IPS-20b (cell line): ENCODE results near the gene JARID2.

Experiments used
- H3K27ac ChIP-seq: one replicate; pipeline ENCODE4 v1.5.1; 2013; ENCODE audit warnings: low read length
- H3K27me3 ChIP-seq: 2 replicates; pipeline ENCODE4 v1.6.1; 2013; ENCODE audit warnings: mild to moderate bottlenecking, low read length, inconsistent platforms; ENCODE audit not compliant: insufficient read depth
- H3K36me3 ChIP-seq: 2 replicates; pipeline ENCODE4 v1.6.1; 2013; ENCODE audit warnings: low read depth, mild to moderate bottlenecking, inconsistent platforms, low read length, moderate library complexity; ENCODE audit not compliant: insufficient read depth
- H3K4me1 ChIP-seq: 2 replicates; pipeline ENCODE4 v1.6.1; 2013; ENCODE audit warnings: mild to moderate bottlenecking, control low read depth, inconsistent platforms, low read length, moderate library complexity; ENCODE audit not compliant: insufficient read depth
- H3K4me3 ChIP-seq: 2 replicates; pipeline ENCODE4 v1.5.1; 2013; ENCODE audit warnings: mild to moderate bottlenecking, low read length, inconsistent platforms
- H3K9ac ChIP-seq: 2 replicates; pipeline ENCODE4 v1.6.1; 2013; ENCODE audit warnings: low read depth, mild to moderate bottlenecking, inconsistent platforms, low read length, moderate library complexity
- H3K9me3 ChIP-seq: 2 replicates; pipeline ENCODE4 v1.6.1; 2013; ENCODE audit warnings: mild to moderate bottlenecking, low read depth, low read length, inconsistent platforms; ENCODE audit not compliant: insufficient read depth

The JARID2 gene

DNA sequence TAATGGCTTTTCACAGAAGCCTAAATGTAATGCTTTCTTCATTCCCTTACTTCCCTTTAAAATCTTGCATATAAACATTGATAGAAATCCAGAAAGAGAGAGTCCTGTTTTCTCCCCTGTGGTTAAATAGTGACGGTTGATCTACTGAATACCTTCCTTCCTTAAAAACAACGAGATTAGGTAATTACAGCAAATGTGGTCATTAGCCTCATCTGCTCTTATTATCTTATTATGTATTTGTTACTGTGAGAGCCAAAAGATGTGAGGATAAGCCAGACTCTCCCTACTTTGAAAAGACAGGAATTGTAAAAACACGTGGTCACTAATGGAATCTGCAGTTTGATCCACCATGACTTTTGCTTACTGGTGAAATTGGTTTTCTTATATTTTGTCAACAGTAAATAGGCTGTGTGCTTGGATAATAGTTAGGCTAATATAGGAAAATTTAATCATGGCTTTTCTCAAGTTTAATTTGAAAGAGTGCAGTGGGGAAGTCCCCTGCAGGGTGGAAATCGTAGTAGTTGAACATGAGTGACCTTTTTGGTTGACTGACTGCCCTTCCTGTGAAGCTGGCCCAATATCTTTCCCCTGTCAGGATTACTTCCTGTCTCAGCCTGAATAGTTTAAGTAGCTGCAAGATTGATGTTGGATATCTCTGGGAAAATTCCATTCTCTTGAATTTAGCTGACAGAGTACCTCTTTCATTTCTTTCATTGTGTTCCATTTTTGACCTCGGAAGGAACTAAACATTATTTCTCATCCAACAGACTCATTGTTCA, 62.8 kb downstream of the JARID2 start:
- Histone ChIP-seq H3K9me3 (no peaks in the 10 kb centered on the region), H3K27ac (no peak overlapping the region), H3K9ac (no peak overlapping the region), H3K4me3 (no peak overlapping the region), H3K4me1 (peaks cover 70% of the 10 kb centered on the region), H3K27me3 (no peaks in the 10 kb centered on the region), H3K36me3 (no peaks in the 10 kb centered on the region; the same call in none of the 2 replicates)

DNA sequence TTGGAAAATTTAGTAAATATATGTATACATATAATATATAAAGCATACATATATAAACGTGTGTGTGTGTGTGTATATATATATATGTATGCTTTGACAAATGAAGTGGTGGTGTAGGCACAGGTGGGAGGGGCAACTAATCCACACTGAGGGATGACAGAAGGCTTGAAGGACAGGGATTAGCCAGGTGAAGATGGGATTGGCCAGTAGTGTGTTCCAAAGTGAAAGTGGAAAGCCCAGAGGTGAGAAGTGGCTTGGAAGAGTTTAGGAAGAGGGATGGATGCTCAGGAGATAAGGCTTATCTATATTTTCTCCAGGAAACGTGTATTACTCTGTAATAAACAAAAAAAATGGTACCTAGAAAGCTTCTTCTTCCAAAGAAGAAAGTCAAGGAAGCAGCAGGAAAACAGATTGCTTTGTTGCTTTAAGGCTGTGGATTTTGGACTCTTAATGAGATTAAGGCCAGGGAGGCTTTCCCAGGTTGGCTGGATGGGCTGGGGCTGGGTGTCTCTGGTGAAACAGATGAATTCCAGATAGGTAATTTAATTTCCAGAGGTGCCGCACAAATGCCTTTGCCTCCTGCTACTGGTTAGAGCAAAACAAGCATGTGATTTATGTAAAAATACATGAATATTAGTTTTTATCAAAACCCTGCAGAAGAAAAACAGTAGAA, 63.9 kb downstream of the JARID2 start:
- no peaks in the 10 kb centered on the region for H3K27me3 ChIP-seq
- no peaks in the 10 kb centered on the region for H3K9me3 ChIP-seq
- H3K36me3 ChIP-seq: no peaks in the 10 kb centered on the region; the same call in none of the 2 replicates
- H3K27ac ChIP-seq: no peak overlapping the region
- H3K4me1 ChIP-seq: peaks cover 64% of the 10 kb centered on the region
- no peak overlapping the region for H3K9ac ChIP-seq
- no peak overlapping the region for H3K4me3 ChIP-seq

GRCh38 chr6:15310680-15311079, 64.8 kb downstream of the JARID2 start:
- no peaks in the 10 kb centered on the region for H3K27me3 ChIP-seq
- H3K4me3 ChIP-seq: no peak overlapping the region
- H3K36me3 ChIP-seq: no peaks in the 10 kb centered on the region; the same call in none of the 2 replicates
- H3K27ac ChIP-seq: no peak overlapping the region
- H3K9ac ChIP-seq: no peak overlapping the region
- H3K9me3 ChIP-seq: no peaks in the 10 kb centered on the region
- peaks cover 61% of the 10 kb centered on the region for H3K4me1 ChIP-seq

DNA sequence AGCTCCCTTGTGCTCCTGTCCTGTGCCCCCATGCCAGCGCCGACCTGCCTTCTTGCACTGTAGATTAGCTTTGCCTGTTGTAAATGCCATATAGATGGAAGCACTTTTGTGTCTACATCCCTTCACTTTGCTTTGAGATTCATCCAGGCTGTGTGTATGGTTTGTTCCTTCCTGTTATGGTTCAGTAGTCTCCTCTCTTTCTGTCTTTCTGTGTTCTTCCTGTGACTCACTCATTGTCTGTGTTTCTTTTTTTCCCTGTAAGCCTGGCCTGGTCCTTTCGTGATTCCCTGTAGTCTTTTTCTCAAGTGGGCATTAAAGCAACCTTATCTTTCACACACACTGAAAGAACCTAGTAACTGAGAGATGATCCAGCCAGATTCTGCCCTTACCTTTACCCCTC, 66.6 kb downstream of the JARID2 start:
- Histone ChIP-seq H3K4me1 (peaks cover 54% of the 10 kb centered on the region), H3K4me3 (no peak overlapping the region), H3K9ac (no peak overlapping the region)

DNA sequence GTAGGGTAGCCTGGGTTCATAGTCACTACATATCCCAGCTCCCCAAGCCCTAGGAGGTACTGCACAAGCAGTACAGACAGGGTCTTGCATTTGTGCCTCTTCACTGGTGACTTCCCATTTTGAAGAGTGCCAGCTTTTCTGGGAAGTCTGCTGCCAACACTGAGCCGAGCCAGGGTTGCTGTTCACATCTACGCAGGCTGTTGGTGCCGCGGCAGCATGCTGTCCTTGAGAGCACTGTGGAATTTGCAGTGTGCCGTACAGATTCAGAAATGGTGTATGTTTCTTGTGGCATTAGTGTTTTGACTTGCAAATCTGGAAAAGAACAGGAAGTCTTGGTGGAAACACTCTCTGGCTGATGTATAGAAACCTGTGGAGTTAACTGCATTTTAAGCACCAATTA, 67.5 kb downstream of the JARID2 start:
- no peaks in the 10 kb centered on the region for H3K27me3 ChIP-seq
- no peak overlapping the region for H3K4me3 ChIP-seq
- H3K9me3 ChIP-seq: no peaks in the 10 kb centered on the region
- peaks cover 49% of the 10 kb centered on the region for H3K4me1 ChIP-seq
- H3K9ac ChIP-seq: no peak overlapping the region
- H3K27ac ChIP-seq: no peak overlapping the region
- no peaks in the 10 kb centered on the region; the same call in none of the 2 replicates for H3K36me3 ChIP-seq

More for the DNA sequence above, 66.6 kb downstream of the JARID2 start:
- H3K27ac ChIP-seq: no peak overlapping the region
- H3K36me3 ChIP-seq: no peaks in the 10 kb centered on the region; the same call in none of the 2 replicates
- no peaks in the 10 kb centered on the region for H3K9me3 ChIP-seq
- no peaks in the 10 kb centered on the region for H3K27me3 ChIP-seq

DNA sequence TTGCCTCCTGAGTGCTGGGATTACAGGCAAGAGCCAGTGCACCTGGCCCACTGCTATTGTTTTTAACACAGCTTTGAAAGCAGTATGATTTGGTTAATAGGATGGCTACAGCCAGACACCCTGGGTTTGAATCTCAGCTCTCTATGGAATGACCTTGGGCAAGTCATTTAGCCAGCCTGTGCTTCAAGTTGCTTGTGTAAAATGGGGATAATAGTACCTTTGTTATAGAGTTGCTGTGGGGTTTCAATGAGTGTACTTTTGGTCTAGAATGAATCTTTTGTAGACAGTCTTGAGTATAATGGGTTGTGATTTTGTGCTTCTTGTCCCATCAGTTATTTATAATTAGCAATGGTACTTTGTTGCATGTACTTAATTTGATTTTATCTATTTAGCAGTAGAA, 70.9 kb downstream of the JARID2 start:
- Histone ChIP-seq H3K27ac (no peak overlapping the region), H3K4me1 (peaks cover 44% of the 10 kb centered on the region), H3K9ac (no peak overlapping the region), H3K27me3 (no peaks in the 10 kb centered on the region), H3K9me3 (no peaks in the 10 kb centered on the region), H3K36me3 (no peaks in the 10 kb centered on the region; the same call in 1 of the 2 replicates), H3K4me3 (no peak overlapping the region)

GRCh38 chr6:15317251-15317650, 71.4 kb downstream of the JARID2 start:
- peaks cover 43% of the 10 kb centered on the region for H3K4me1 ChIP-seq
- H3K36me3 ChIP-seq: no peaks in the 10 kb centered on the region; the same call in 1 of the 2 replicates
- no peaks in the 10 kb centered on the region for H3K9me3 ChIP-seq
- no peaks in the 10 kb centered on the region for H3K27me3 ChIP-seq
- no peak overlapping the region for H3K27ac ChIP-seq
- no peak overlapping the region for H3K9ac ChIP-seq
- H3K4me3 ChIP-seq: no peak overlapping the region

DNA sequence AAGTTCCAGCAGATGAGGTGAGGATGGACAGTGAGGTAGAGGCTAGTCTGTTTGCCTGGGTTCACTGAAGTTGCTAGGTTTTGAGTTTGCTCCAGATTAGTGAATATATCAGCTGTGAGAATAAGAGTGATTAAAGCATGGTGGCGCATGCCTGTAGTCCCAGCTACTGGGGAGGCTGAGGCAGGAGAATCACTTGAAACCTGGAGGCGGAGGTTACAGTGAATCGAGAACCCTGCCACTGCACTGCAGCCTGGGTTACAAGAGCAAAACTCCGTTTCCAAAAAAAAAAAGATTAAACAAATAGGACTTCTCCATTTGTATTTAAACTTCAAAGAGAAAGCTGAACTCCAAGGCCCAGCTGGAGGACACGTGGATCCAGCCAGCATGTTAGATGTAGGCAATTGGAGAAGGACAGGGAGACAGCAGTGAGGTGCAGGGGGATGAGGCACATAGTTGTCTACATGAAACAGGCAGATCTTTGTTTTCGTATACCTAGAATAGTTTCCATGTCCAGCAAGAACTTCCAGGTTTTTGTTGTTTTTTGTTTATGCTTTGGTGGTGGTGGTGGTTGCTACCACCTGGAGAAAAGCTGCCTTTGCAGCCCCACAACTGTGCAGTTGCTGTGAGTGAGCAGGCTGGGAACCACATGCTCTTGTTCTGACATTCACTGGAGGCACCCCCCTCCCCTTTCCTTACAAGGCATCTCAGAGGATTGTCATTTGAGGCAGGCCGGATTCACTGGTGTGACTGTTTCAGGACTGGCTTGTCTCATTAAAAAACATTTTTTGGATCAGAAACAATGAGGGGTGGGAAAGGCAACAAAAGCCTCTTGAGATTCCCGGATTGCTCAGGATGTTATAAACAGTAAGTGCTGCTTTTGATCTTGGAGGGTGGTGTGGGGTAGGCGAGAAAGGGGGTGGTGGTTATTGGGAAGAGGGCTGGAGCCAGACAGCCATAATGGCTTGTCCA, 72.3 kb downstream of the JARID2 start:
- H3K4me1 ChIP-seq: peaks cover 44% of the 10 kb centered on the region
- no peak overlapping the region for H3K9ac ChIP-seq
- no peak overlapping the region for H3K27ac ChIP-seq
- no peaks in the 10 kb centered on the region for H3K9me3 ChIP-seq
- H3K4me3 ChIP-seq: no peak overlapping the region
- no peaks in the 10 kb centered on the region for H3K27me3 ChIP-seq
- no peaks in the 10 kb centered on the region for H3K36me3 ChIP-seq

DNA sequence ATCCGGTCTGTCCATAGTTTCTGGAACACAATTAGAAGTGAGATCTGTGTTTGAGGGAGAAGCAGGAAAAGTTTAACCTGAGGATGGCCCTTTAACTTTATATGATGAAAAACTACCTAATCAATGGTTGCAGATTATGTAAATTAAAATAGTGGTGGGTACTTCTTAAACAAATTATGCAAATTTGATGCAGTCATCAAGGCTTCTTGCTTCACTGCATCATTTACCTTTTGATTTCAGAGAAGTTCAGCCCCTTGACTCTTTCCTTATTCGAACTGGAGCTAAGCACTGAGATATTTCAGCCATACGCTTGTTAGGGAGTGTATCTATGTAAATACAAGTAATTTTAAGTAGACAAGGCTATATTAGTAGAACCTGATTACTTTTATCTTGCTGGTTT, 73.8 kb downstream of the JARID2 start:
- peaks cover 40% of the 10 kb centered on the region for H3K4me1 ChIP-seq

DNA sequence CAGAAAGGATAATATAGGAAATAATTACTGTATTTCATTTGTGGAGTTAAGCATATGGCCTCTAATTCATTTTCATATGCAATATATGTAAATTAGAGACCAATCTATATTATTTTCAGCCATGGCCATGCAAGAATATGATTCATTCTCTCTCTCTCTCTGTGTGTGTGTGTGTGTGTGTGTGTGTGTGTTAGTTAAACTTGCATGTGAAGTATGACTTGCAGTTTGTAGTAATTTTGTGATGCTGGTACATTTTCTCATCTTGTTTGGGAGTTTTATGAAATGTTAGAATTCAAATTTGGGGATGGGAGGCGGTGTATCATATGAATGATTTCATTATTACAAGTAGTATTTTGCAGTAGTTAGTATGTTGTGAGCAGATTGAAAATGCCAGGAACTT, 74.8 kb downstream of the JARID2 start:
- H3K4me1 ChIP-seq: peaks cover 34% of the 10 kb centered on the region
- H3K9ac ChIP-seq: no peak overlapping the region
- H3K4me3 ChIP-seq: no peak overlapping the region
- H3K27ac ChIP-seq: no peak overlapping the region
- no peaks in the 10 kb centered on the region for H3K36me3 ChIP-seq
- no peaks in the 10 kb centered on the region for H3K27me3 ChIP-seq
- H3K9me3 ChIP-seq: no peaks in the 10 kb centered on the region

More for the DNA sequence above, 73.8 kb downstream of the JARID2 start:
- H3K9ac ChIP-seq: no peak overlapping the region
- no peaks in the 10 kb centered on the region for H3K27me3 ChIP-seq
- no peak overlapping the region for H3K4me3 ChIP-seq
- H3K27ac ChIP-seq: no peak overlapping the region
- H3K9me3 ChIP-seq: no peaks in the 10 kb centered on the region
- H3K36me3 ChIP-seq: no peaks in the 10 kb centered on the region

- no peaks in the 10 kb centered on the region for H3K9me3 ChIP-seq
- H3K27me3 ChIP-seq: no peaks in the 10 kb centered on the region
- H3K4me3 ChIP-seq: no peak overlapping the region
- no peak overlapping the region for H3K27ac ChIP-seq
- peaks cover 34% of the 10 kb centered on the region for H3K4me1 ChIP-seq
- H3K36me3 ChIP-seq: no peaks in the 10 kb centered on the region; the same call in 1 of the 2 replicates
- H3K9ac ChIP-seq: no peak overlapping the region
These were observed 76.3 kb downstream of the JARID2 start for GRCh38 chr6:15322184-15322583.
